ENCODE data around the gene MTCL1. TPM values are rescaled to one million over a fixed set of nuclear protein-coding genes. Genes with fewer than 3 reads are reported as not detected.

MTCL1 gene
- total RNA-seq, 2 donors from 2014 or later, result 0.64 to 0.95 TPM

- Mint-ChIP-seq H3K4me3 (no peak overlapping the region), H3K27me3 (peaks cover 3% of the 10 kb centered on the region), H3K27ac (no peak overlapping the region), H3K9me3 (no peaks in the 10 kb centered on the region), H3K36me3 (ENCODE audit: low read depth) (no peaks in the 10 kb centered on the region), H3K4me1 (no peaks in the 10 kb centered on the region)
- ATAC-seq (replicated peaks), result no peak
These were observed 96.0 kb downstream of the MTCL1 start for GRCh38 chr18:8801263-8801901.

- Mint-ChIP-seq H3K4me1 (peaks cover 1% of the 10 kb centered on the region), H3K4me3 (no peak overlapping the region), H3K27ac (no peak overlapping the region), H3K27me3 (peaks cover under 1% of the 10 kb centered on the region), H3K9me3 (no peaks in the 10 kb centered on the region), H3K36me3 (ENCODE audit: low read depth) (no peaks in the 10 kb centered on the region)
- ATAC-seq (replicated peaks), result no peak
These were observed 96.8 kb downstream of the MTCL1 start for GRCh38 chr18:8802017-8802672.

- Mint-ChIP-seq H3K27me3 (no peaks in the 10 kb centered on the region), H3K27ac (no peak overlapping the region), H3K4me1 (peaks cover 7% of the 10 kb centered on the region), H3K9me3 (no peaks in the 10 kb centered on the region), H3K36me3 (ENCODE audit: low read depth) (no peaks in the 10 kb centered on the region), H3K4me3 (no peak overlapping the region)
- ATAC-seq (replicated peaks), result no peak
These were observed 97.9 kb downstream of the MTCL1 start for GRCh38 chr18:8803063-8803795.

DNA sequence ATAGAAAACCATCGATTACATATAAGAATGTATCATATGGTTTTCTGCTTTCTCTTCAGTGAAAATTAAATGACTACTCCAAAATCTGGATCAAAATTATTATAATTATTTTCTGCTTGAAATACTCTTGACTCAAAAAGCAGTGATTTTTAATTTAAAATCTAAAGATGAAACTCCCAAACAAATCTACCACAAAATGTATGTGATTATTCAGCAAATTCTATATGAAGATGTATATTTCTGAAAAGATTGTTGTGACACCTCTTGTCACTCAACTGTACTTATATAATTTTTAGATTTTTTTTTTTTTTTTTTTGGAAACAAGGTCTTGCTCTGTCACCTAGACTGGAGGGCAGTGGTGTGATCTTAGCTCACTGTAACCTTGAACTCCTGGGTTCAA, 98.6 kb downstream of the MTCL1 start:
- no peaks in the 10 kb centered on the region for H3K36me3 Mint-ChIP-seq (ENCODE audit: low read depth)
- no peaks in the 10 kb centered on the region for H3K9me3 Mint-ChIP-seq
- H3K4me3 Mint-ChIP-seq, result no peak overlapping the region
- no peaks in the 10 kb centered on the region for H3K27me3 Mint-ChIP-seq
- H3K27ac Mint-ChIP-seq, result no peak overlapping the region
- peaks cover 7% of the 10 kb centered on the region for H3K4me1 Mint-ChIP-seq
- ATAC-seq (replicated peaks), result no peak

- ATAC-seq (replicated peaks), result no peak
- Mint-ChIP-seq H3K4me3 (no peak overlapping the region), H3K36me3 (ENCODE audit: low read depth) (no peaks in the 10 kb centered on the region), H3K27me3 (no peaks in the 10 kb centered on the region), H3K4me1 (peaks cover 7% of the 10 kb centered on the region), H3K9me3 (no peaks in the 10 kb centered on the region), H3K27ac (no peak overlapping the region)
These were observed 100.2 kb downstream of the MTCL1 start for GRCh38 chr18:8805552-8805951.

GRCh38 chr18:8806100-8806797, 100.9 kb downstream of the MTCL1 start:
- Mint-ChIP-seq H3K4me3 (no peak overlapping the region), H3K4me1 (peaks cover 7% of the 10 kb centered on the region), H3K36me3 (ENCODE audit: low read depth) (no peaks in the 10 kb centered on the region), H3K9me3 (no peaks in the 10 kb centered on the region), H3K27ac (no peak overlapping the region), H3K27me3 (no peaks in the 10 kb centered on the region)
- no peak for ATAC-seq (replicated peaks)

DNA sequence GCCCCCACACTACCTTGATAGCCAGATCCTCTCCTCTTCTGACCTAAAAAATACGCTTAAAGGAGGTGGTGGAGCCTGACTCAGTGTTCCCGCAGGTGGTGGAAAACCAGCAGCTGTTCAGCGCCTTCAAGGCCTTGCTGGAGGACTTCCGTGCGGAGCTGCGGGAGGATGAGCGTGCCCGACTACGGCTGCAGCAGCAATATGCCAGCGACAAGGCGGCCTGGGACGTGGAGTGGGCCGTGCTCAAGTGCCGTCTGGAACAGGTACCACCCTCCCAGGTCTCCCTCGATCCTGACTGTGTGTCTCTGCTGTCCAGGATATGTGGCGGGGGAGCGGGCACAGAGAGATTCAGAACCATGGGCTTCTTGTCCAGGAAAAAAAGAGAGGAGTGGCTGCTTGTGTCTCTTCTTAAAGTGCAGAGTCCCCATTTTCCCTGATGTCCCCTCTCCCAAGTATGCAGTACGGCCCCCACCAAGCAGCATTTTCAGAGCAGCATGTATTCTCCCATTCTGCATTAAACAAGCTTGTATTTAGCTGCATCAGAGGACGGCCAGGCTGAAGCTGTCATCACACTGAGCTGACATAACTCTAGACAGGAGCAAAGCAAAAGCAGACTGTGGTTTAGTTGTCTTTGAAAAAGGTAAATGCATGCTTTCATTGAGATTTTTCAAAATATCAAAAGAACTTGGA, 101.6 kb downstream of the MTCL1 start:
- H3K27me3 Mint-ChIP-seq, result no peaks in the 10 kb centered on the region
- H3K27ac Mint-ChIP-seq, result no peak overlapping the region
- H3K36me3 Mint-ChIP-seq (ENCODE audit: low read depth), result no peaks in the 10 kb centered on the region
- H3K9me3 Mint-ChIP-seq, result no peaks in the 10 kb centered on the region
- no peak overlapping the region for H3K4me3 Mint-ChIP-seq
- peaks cover 7% of the 10 kb centered on the region for H3K4me1 Mint-ChIP-seq
- no peak for ATAC-seq (replicated peaks)

GRCh38 chr18:8807488-8807805, 102.1 kb downstream of the MTCL1 start:
- ATAC-seq (replicated peaks), result no peak

GRCh38 chr18:8808001-8808400, 102.6 kb downstream of the MTCL1 start:
- ATAC-seq (replicated peaks), result no peak
- Mint-ChIP-seq H3K4me1 (peaks cover 7% of the 10 kb centered on the region), H3K4me3 (no peak overlapping the region), H3K36me3 (ENCODE audit: low read depth) (no peaks in the 10 kb centered on the region), H3K27ac (no peak overlapping the region), H3K9me3 (no peaks in the 10 kb centered on the region), H3K27me3 (peaks cover 4% of the 10 kb centered on the region)

More at GRCh38 chr18:8807488-8807805, 102.1 kb downstream of the MTCL1 start:
- Mint-ChIP-seq H3K27me3 (no peaks in the 10 kb centered on the region), H3K27ac (no peak overlapping the region), H3K4me1 (peaks cover 7% of the 10 kb centered on the region), H3K36me3 (ENCODE audit: low read depth) (no peaks in the 10 kb centered on the region), H3K4me3 (no peak overlapping the region), H3K9me3 (no peaks in the 10 kb centered on the region)

- Mint-ChIP-seq H3K36me3 (ENCODE audit: low read depth) (no peaks in the 10 kb centered on the region), H3K4me1 (peaks cover 7% of the 10 kb centered on the region), H3K27me3 (peaks cover 6% of the 10 kb centered on the region), H3K4me3 (no peak overlapping the region), H3K27ac (peak overlapping the region; percentile 2), H3K9me3 (no peaks in the 10 kb centered on the region)
- ATAC-seq (replicated peaks), result no peak
These were observed 104.2 kb downstream of the MTCL1 start for GRCh38 chr18:8809514-8809913.

- H3K27me3 Mint-ChIP-seq, result peaks cover 6% of the 10 kb centered on the region
- H3K27ac Mint-ChIP-seq, result no peak overlapping the region
- peaks cover 7% of the 10 kb centered on the region for H3K4me1 Mint-ChIP-seq
- H3K9me3 Mint-ChIP-seq, result no peaks in the 10 kb centered on the region
- H3K4me3 Mint-ChIP-seq, result no peak overlapping the region
- no peak for ATAC-seq (replicated peaks)
- no peaks in the 10 kb centered on the region for H3K36me3 Mint-ChIP-seq (ENCODE audit: low read depth)
These were observed 104.8 kb downstream of the MTCL1 start for GRCh38 chr18:8810157-8810556.

DNA sequence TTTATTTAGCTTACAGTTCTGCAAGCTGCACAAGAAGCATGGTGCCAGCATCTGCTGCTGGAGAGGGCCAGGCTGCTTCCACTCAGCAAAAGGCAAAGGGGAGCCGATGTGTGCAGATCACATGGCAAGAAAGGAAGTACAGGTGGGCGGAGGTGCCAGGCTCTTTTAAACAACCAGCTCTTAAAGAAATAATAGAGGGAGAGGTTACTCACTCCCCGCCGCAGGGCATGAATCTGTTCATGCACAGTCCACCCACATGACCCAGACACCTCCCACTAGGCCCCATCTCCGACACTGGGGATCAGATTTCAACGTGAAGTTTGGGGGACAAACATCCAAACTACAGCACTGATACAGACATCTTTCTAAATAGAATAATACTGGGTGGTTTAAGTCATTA, 105.8 kb downstream of the MTCL1 start:
- Mint-ChIP-seq H3K27me3 (peaks cover 6% of the 10 kb centered on the region), H3K4me1 (peaks cover 7% of the 10 kb centered on the region), H3K36me3 (ENCODE audit: low read depth) (no peaks in the 10 kb centered on the region), H3K27ac (no peak overlapping the region), H3K9me3 (no peaks in the 10 kb centered on the region), H3K4me3 (no peak overlapping the region)
- ATAC-seq (replicated peaks), result peak; percentile 50

DNA sequence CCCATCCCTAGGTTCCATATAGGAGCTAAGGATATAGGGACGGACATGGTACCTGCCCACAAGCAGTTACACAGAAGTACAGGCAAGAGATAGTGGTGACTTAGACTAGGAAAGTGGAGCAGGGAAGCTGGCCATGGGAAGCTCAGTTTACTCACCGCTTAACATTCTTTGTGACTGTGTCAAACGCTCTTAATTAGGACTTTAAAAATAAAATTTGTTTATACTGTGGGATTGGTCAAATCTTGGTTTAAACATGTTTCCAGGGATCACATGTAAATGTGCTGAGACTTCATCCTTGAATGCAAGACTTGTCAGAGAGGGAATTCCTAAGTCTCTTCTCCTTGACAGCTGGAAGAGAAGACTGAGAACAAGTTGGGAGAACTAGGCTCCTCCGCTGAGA, 107.3 kb downstream of the MTCL1 start:
- ATAC-seq (replicated peaks), result no peak
- Mint-ChIP-seq H3K27me3 (peaks cover 6% of the 10 kb centered on the region), H3K36me3 (ENCODE audit: low read depth) (no peaks in the 10 kb centered on the region), H3K4me1 (peaks cover under 1% of the 10 kb centered on the region), H3K9me3 (no peaks in the 10 kb centered on the region), H3K4me3 (no peak overlapping the region), H3K27ac (no peak overlapping the region)

DNA sequence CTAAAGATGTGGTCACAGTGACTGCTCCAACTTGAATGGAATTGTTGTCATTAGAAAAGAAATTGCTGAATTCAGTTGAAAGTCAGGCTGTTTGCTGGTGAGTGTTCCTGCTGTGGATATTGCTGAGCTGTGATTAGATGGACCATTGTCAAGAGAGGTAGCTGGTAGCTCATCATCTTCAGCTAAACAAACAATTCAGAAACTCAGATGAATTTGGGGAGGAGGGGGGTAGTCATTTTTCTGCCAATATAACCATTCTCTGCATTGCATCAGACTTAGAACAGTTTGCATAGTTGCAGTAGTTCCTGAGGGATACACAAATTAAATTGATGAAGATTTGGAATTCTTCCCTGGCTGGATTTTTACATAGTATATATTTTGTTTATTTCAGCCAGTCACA, 108.3 kb downstream of the MTCL1 start:
- Mint-ChIP-seq H3K27ac (no peak overlapping the region), H3K36me3 (ENCODE audit: low read depth) (no peaks in the 10 kb centered on the region), H3K4me1 (no peaks in the 10 kb centered on the region), H3K4me3 (no peak overlapping the region), H3K27me3 (peaks cover 6% of the 10 kb centered on the region), H3K9me3 (no peaks in the 10 kb centered on the region)
- ATAC-seq (replicated peaks), result no peak
